H9 (cell line): ENCODE data around the gene RBMS2. TPM values are rescaled to one million over a fixed set of nuclear protein-coding genes. Genes with fewer than 3 reads are reported as not detected.
"Not testable (repeated sequence)": the region's sequence is repeated elsewhere in the genome, so short reads cannot be mapped to it uniquely, and the experiment has no call there.

Source experiments
- DNase-seq: peaks from one replicate; pipeline ENCODE4 v3.0.0-alpha.2; 2017
- H2AFZ ChIP-seq: one replicate; pipeline ENCODE4 v1.6.1; 2013; ENCODE audit warnings: mild to moderate bottlenecking, low read length, control low read depth, moderate library complexity
- H2AK5ac ChIP-seq: 2 replicates; pipeline ENCODE4 v1.6.1; 2013; ENCODE audit warnings: low read length, control low read depth, mixed read lengths; ENCODE audit not compliant: insufficient read length
- H2BK120ac ChIP-seq: one replicate; pipeline ENCODE4 v1.6.1; 2013; ENCODE audit warnings: low read depth, mild to moderate bottlenecking, low read length, control low read depth, inconsistent platforms; ENCODE audit not compliant: poor library complexity, severe bottlenecking
- H2BK12ac ChIP-seq: 2 replicates; pipeline ENCODE4 v1.6.1; 2013; ENCODE audit warnings: low read length, control low read depth, mixed read lengths, low read depth; ENCODE audit not compliant: insufficient read length
- H2BK15ac ChIP-seq: 2 replicates; pipeline ENCODE4 v1.6.1; 2013; ENCODE audit warnings: low read depth, low read length, control low read depth
- H2BK20ac ChIP-seq: one replicate; pipeline ENCODE4 v1.6.1; 2013; ENCODE audit warnings: low read depth, mild to moderate bottlenecking, low read length, control low read depth, inconsistent platforms; ENCODE audit not compliant: poor library complexity, severe bottlenecking
- H2BK5ac ChIP-seq: 2 replicates; pipeline ENCODE4 v1.6.1; 2013; ENCODE audit warnings: low read length, control low read depth, mixed read lengths; ENCODE audit not compliant: insufficient read length
- H3K14ac ChIP-seq: 2 replicates; pipeline ENCODE4 v1.6.1; 2013; ENCODE audit warnings: low read length, control low read depth; ENCODE audit not compliant: insufficient read depth
- H3K18ac ChIP-seq: 2 replicates; pipeline ENCODE4 v1.6.1; 2013; ENCODE audit warnings: low read depth, mild to moderate bottlenecking, mixed read lengths, low read length, control low read depth; ENCODE audit not compliant: insufficient read length
- H3K23ac ChIP-seq: 2 replicates; pipeline ENCODE4 v1.6.1; 2013; ENCODE audit warnings: low read length, control low read depth, mixed read lengths, low read depth; ENCODE audit not compliant: insufficient read length
- H3K23me2 ChIP-seq: 2 replicates; pipeline ENCODE4 v1.6.1; 2013; ENCODE audit warnings: low read depth, mild to moderate bottlenecking, mixed read lengths, low read length, control low read depth; ENCODE audit not compliant: insufficient read length, poor library complexity, severe bottlenecking
- H3K27ac ChIP-seq: 2 replicates; pipeline ENCODE4 v1.5.1; 2013; ENCODE audit warnings: low read length, control low read depth, mixed read lengths, low read depth; ENCODE audit not compliant: insufficient read length
- H3K27me3 ChIP-seq: 2 replicates; pipeline ENCODE4 v1.6.1; 2013; ENCODE audit warnings: low read length, control low read depth, inconsistent platforms; ENCODE audit not compliant: insufficient read depth
- H3K4ac ChIP-seq: 2 replicates; pipeline ENCODE4 v1.6.1; 2013; ENCODE audit warnings: low read depth, mild to moderate bottlenecking, control low read depth, inconsistent platforms, low read length, moderate library complexity
- H3K4me1 ChIP-seq: 2 replicates; pipeline ENCODE4 v1.6.1; 2013; ENCODE audit warnings: low read length, control low read depth, inconsistent platforms; ENCODE audit not compliant: insufficient read depth
- H3K4me2 ChIP-seq: 2 replicates; pipeline ENCODE4 v1.6.1; 2013; ENCODE audit warnings: low read length, control low read depth, mixed read lengths; ENCODE audit not compliant: insufficient read length, insufficient read depth
- H3K56ac ChIP-seq: 2 replicates; pipeline ENCODE4 v1.6.1; 2013; ENCODE audit warnings: low read depth, mild to moderate bottlenecking, mixed read lengths, low read length, control low read depth; ENCODE audit not compliant: insufficient read length
- H3K79me1 ChIP-seq: 2 replicates; pipeline ENCODE4 v1.6.1; 2013; ENCODE audit warnings: low read depth, mild to moderate bottlenecking, moderate library complexity, low read length, control low read depth, inconsistent platforms; ENCODE audit not compliant: insufficient read depth, poor library complexity, severe bottlenecking
- H3K79me2 ChIP-seq: 2 replicates; pipeline ENCODE4 v1.6.1; 2013; ENCODE audit warnings: low read length, control low read depth, inconsistent platforms; ENCODE audit not compliant: insufficient read depth
- H3K9ac ChIP-seq: 2 replicates; pipeline ENCODE4 v1.6.1; 2013; ENCODE audit warnings: low read length, control low read depth, mixed read lengths; ENCODE audit not compliant: insufficient read length; ENCODE audit errors: extremely low read depth
- H3K9me3 ChIP-seq: one replicate; pipeline ENCODE4 v1.6.1; 2013; ENCODE audit warnings: low read depth, low read length, inconsistent platforms; ENCODE audit not compliant: control insufficient read depth
- H3T11ph ChIP-seq: one replicate; pipeline ENCODE4 v1.6.1; 2013; ENCODE audit warnings: mild to moderate bottlenecking, low read length, control low read depth, inconsistent platforms
- H4K20me1 ChIP-seq: one replicate; pipeline ENCODE4 v1.6.1; 2013; ENCODE audit not compliant: control insufficient read depth, insufficient read length, insufficient read depth
- H4K5ac ChIP-seq: 2 replicates; pipeline ENCODE4 v1.6.1; 2013; ENCODE audit warnings: low read depth, mild to moderate bottlenecking, mixed read lengths, low read length, control low read depth; ENCODE audit not compliant: insufficient read length
- H4K8ac ChIP-seq: replicated peaks from 2 replicates; pipeline ENCODE4 v1.6.1; 2013; ENCODE audit warnings: low read length, control low read depth, mixed read lengths, low read depth; ENCODE audit not compliant: insufficient read length
- H4K91ac ChIP-seq: 2 replicates; pipeline ENCODE4 v1.6.1; 2013; ENCODE audit warnings: low read depth, mild to moderate bottlenecking, moderate library complexity, mixed read lengths, low read length, control low read depth; ENCODE audit not compliant: insufficient read length
- H3K27ac Mint-ChIP-seq, 3 experiments: 2 replicates in 2 of 3; 3 replicates in 1 of 3; pipeline ENCODE4 v1.8.0; 2020 to 2021; ENCODE audit warnings: mixed read lengths in 3 of 3, mild to moderate bottlenecking in 1 of 3, moderate library complexity in 1 of 3
- H3K27me3 Mint-ChIP-seq: 2 replicates; pipeline ENCODE4 v1.8.0; 2021; ENCODE audit warnings: low read depth, mild to moderate bottlenecking, moderate library complexity, mixed read lengths
- H3K36me3 Mint-ChIP-seq, 3 experiments: 2 replicates in 2 of 3; 3 replicates in 1 of 3; pipeline ENCODE4 v1.8.0; 2020 to 2021; ENCODE audit warnings: low read depth in 3 of 3, mixed read lengths in 3 of 3; ENCODE audit not compliant: insufficient read depth in 1 of 3
- H3K4me1 Mint-ChIP-seq, 2 experiments: 2 replicates each; pipeline ENCODE4 v1.8.0; 2020; ENCODE audit warnings: mixed read lengths in 2 of 2
- H3K4me3 Mint-ChIP-seq, 2 experiments: 2 replicates in 1 of 2; 3 replicates in 1 of 2; pipeline ENCODE4 v1.8.0; 2020 to 2021; ENCODE audit warnings: mild to moderate bottlenecking in 2 of 2, mixed read lengths in 2 of 2, moderate library complexity in 1 of 2
- H3K9me3 Mint-ChIP-seq, 2 experiments: 2 replicates in 1 of 2; 3 replicates in 1 of 2; pipeline ENCODE4 v1.8.0; 2020; ENCODE audit warnings: mild to moderate bottlenecking in 2 of 2, mixed read lengths in 2 of 2, moderate library complexity in 1 of 2
- CTCF ChIP-seq: fragments of 200-600 bp; sonication (generic); conservative IDR thresholded peaks from 3 replicates; pipeline ENCODE4 v1.8.0; 2021; ENCODE audit warnings: antibody characterized with exemption, mild to moderate bottlenecking
- WGBS: extraction: QIAGEN DNeasy Blood & Tissue Kit; methylation state at CpG from one replicate; pipeline ENCODE4 v1.1.7; 2013; ENCODE audit warnings: missing lambda C conversion rate, low lambda C conversion rate, mixed read lengths; ENCODE audit not compliant: insufficient read length; ENCODE audit errors: extremely low coverage; 5-methylcytosine and 5-hydroxymethylcytosine counted together
- total RNA-seq: library from RNA; stranded (reverse); gene quantifications from 2 replicates; pipeline ENCODE4 v1.2.1, GENCODE V29; 2021

Gene RBMS2
- total RNA-seq, 1 experiment from 2014 or later: 9.5 TPM

DNA sequence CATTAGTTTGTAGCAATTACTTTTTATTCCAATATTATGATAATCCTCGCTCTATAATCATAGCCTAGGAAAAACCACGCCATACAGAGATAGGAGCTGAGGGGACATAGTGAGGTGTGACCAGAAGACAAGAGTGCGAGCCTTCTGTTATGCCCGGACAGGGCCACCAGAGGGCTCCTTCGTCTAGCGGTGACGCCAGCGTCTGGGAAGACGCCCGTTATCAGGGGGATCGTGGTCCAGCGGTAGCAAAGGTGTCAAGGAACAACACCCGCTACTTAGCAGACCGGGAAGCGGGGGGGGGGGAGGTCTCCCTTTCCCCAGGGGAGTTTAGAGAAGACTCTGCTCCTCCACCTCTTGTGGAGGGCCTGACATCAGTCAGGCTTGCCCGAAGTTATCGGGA is 24.9 kb upstream of the RBMS2 start:
- H2BK120ac ChIP-seq, H3K27me3 ChIP-seq, H3K27ac Mint-ChIP-seq, H3K23ac ChIP-seq, H2BK15ac ChIP-seq, H3K79me2 ChIP-seq, H3K9me3 ChIP-seq, H3T11ph ChIP-seq, H2BK12ac ChIP-seq, H3K23me2 ChIP-seq, H3K18ac ChIP-seq, H2BK5ac ChIP-seq, H3K79me1 ChIP-seq, H4K5ac ChIP-seq, H3K56ac ChIP-seq, H4K91ac ChIP-seq, H3K4me1 ChIP-seq, H3K4me2 ChIP-seq, H4K20me1 ChIP-seq, H3K4ac ChIP-seq, H2AFZ ChIP-seq, H2BK20ac ChIP-seq, H3K27ac ChIP-seq, H3K14ac ChIP-seq, H2AK5ac ChIP-seq, H3K9ac ChIP-seq, H4K8ac ChIP-seq: not testable (repeated sequence)
- peak; percentile 55 for TF ChIP-seq CTCF
- peaks cover 11% of the 10 kb centered on the region in 2 experiments for H3K4me1 Mint-ChIP-seq
- H3K4me3 Mint-ChIP-seq: 0 out of 5 replicates have a peak overlapping the region, but pooled peaks of 1 of the 2 experiments have one; percentile 12
- WGBS: no CpG with 5 or more reads among the region's 17 CpGs
- peaks cover 53% of the 10 kb centered on the region for H3K27me3 Mint-ChIP-seq
- peak; percentile 65 for DNase-seq
- H3K9me3 Mint-ChIP-seq: peaks cover 30 to 34% of the 10 kb centered on the region in 2 experiments
- H3K36me3 Mint-ChIP-seq: peaks cover 5 to 13% (median 10%) of the 10 kb centered on the region in 3 experiments; a peak in 6 of 7 replicates

DNA sequence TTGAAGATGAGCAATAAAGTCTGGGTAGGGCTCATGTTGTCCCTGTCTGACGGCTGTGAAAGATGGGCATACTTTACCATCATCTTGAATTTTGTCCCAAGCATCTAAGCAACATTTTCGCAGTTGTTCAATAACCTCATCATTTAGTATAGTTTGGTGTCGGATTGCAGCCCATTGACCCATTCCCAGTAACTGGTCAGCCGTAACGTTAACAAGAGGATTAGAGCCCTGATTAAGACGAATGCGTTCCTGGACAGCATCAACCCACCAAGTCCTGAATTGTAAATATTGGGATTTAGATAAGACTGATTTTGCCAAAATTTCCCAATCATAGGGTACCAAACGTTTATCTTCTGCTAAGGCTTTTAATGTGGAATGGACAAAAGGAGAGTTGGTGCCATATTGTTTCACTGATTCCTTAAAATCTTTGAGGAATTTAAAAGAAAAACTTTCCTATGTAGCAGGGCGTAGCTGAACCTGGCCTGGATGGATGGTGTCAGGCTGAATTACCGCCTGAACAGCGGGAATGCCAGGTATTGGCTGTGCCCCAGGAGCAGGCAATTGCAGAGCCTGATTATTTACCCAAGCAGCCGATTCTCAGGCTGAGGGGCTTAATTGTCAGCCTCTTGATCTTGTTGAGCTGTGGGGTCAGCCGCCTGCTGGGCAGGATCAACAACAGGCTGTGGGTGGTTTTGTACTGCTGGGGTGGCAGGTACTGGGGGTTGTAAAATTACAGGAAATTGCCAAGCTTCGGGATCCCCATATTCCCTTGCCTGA is 23.3 kb upstream of the RBMS2 start:
- H3K79me1 ChIP-seq, H2BK20ac ChIP-seq, H2BK12ac ChIP-seq, H3K9me3 ChIP-seq, H3K23ac ChIP-seq, H3K18ac ChIP-seq, H4K20me1 ChIP-seq, H3K27ac ChIP-seq, H2BK5ac ChIP-seq, H3T11ph ChIP-seq, H4K91ac ChIP-seq, H4K5ac ChIP-seq, H3K14ac ChIP-seq, H3K79me2 ChIP-seq, H3K4me3 Mint-ChIP-seq, H3K4me1 ChIP-seq, H3K56ac ChIP-seq, H3K4me2 ChIP-seq, H3K23me2 ChIP-seq, H3K9ac ChIP-seq, H2AFZ ChIP-seq, H3K27me3 ChIP-seq, H3K27ac Mint-ChIP-seq, H4K8ac ChIP-seq, H3K36me3 Mint-ChIP-seq, H2BK15ac ChIP-seq, DNase-seq, H3K4ac ChIP-seq, H2AK5ac ChIP-seq, H2BK120ac ChIP-seq: not testable (repeated sequence)
- peaks cover 25 to 31% of the 10 kb centered on the region in 2 experiments for H3K9me3 Mint-ChIP-seq
- no CpG with 5 or more reads among the region's 14 CpGs for WGBS
- peaks cover 46% of the 10 kb centered on the region for H3K27me3 Mint-ChIP-seq
- peaks cover 11% of the 10 kb centered on the region in 2 experiments for H3K4me1 Mint-ChIP-seq
